Measurements from ENCODE around the gene FSTL4.

- TF ChIP-seq EZH2 (IDR thresholded peaks at IDR 0.05; ENCODE audit: low read length): no peak
- no peak for TF ChIP-seq CTCF (optimal IDR thresholded peaks at IDR 0.05 in 1 of 3, IDR thresholded peaks at IDR 0.05 in 1 of 3, conservative IDR thresholded peaks at IDR 0.05 in 1 of 3; ENCODE audit: extremely low read depth in 1 of 3, insufficient read depth in 2 of 3, low read length in 3 of 3)
These were observed 31.0 kb downstream of the FSTL4 start for GRCh38 chr5:133581348-133581747.

All from keratinocyte (primary cell).